Neural cell (in vitro differentiated cells): ENCODE results near the gene NOSIP. TPM values are rescaled to one million over a fixed set of nuclear protein-coding genes. Genes with fewer than 3 reads are reported as not detected.

Experiments used
- H2AFZ ChIP-seq: fragments of 200-600, 300-800 bp; sonication (generic), shearing (Covaris generic); 2 replicates; pipeline ENCODE4 v1.6.0; 2014; ENCODE audit warnings: low read depth, mild to moderate bottlenecking, antibody characterized with exemption, low read length, moderate library complexity
- H3F3A ChIP-seq: fragments of 200-600 bp; shearing (Covaris generic); 2 replicates; pipeline ENCODE4 v1.6.1; 2016; ENCODE audit warnings: mild to moderate bottlenecking, moderate library complexity, mixed read lengths, antibody characterized with exemption, low read length; ENCODE audit not compliant: insufficient read depth, poor library complexity, severe bottlenecking
- H3K27ac ChIP-seq: fragments of 200-600, 300-800 bp; sonication (generic), shearing (Covaris generic); 2 replicates; pipeline ENCODE4 v1.5.1; 2014; ENCODE audit warnings: mild to moderate bottlenecking, low read length, moderate library complexity
- H3K27me3 ChIP-seq: fragments of 300-800, 200-600 bp; sonication (generic), shearing (Covaris generic); 2 replicates; pipeline ENCODE4 v1.6.0; 2014; ENCODE audit warnings: mild to moderate bottlenecking, low read depth, low read length, moderate library complexity; ENCODE audit not compliant: insufficient read depth
- H3K36me3 ChIP-seq: fragments of 300-800, 200-600 bp; sonication (generic), shearing (Covaris generic); 2 replicates; pipeline ENCODE4 v1.5.1; 2014; ENCODE audit warnings: mild to moderate bottlenecking, antibody characterized with exemption, low read length, moderate library complexity; ENCODE audit not compliant: insufficient read depth
- H3K4me2 ChIP-seq: fragments of 300-800, 200-600 bp; sonication (generic), shearing (Covaris generic); 2 replicates; pipeline ENCODE4 v1.6.0; 2014; ENCODE audit warnings: mild to moderate bottlenecking, low read length
- H3K4me3 ChIP-seq: fragments of 300-800, 200-600 bp; sonication (generic), shearing (Covaris generic); 2 replicates; pipeline ENCODE4 v1.5.1; 2014; ENCODE audit warnings: mild to moderate bottlenecking, low read length, moderate library complexity
- H3K79me2 ChIP-seq: fragments of 200-600 bp; shearing (Covaris generic); replicated peaks from 2 replicates; pipeline ENCODE4 v1.6.0; 2014; ENCODE audit warnings: mild to moderate bottlenecking, low read length, moderate library complexity; ENCODE audit not compliant: insufficient read depth
- H3K9ac ChIP-seq: fragments of 300-800, 200-600 bp; sonication (generic), shearing (Covaris generic); 2 replicates; pipeline ENCODE4 v1.6.1; 2016; ENCODE audit warnings: mild to moderate bottlenecking, low read length, mixed read lengths
- H3K9me2 ChIP-seq: fragments of 200-600 bp; shearing (Covaris generic); 2 replicates; pipeline ENCODE4 v1.6.1; 2016; ENCODE audit warnings: mild to moderate bottlenecking, low read length, mixed read lengths; ENCODE audit not compliant: insufficient read depth
- H3K9me3 ChIP-seq: fragments of 200-600, 300-800 bp; sonication (generic), shearing (Covaris generic); 2 replicates; pipeline ENCODE4 v1.6.1; 2016; ENCODE audit warnings: mild to moderate bottlenecking, mixed run types, low read length, moderate library complexity, mixed read lengths
- H4K20me1 ChIP-seq: fragments of 200-600 bp; shearing (Covaris generic); 2 replicates; pipeline ENCODE4 v1.6.1; 2016; ENCODE audit warnings: mild to moderate bottlenecking, mixed run types; ENCODE audit not compliant: insufficient read depth
- EP300 ChIP-seq: fragments of 450-650 bp; conservative IDR thresholded peaks from 2 replicates; pipeline ENCODE4 v1.6.1; 2014; ENCODE audit warnings: antibody characterized with exemption, mild to moderate bottlenecking, moderate library complexity; ENCODE audit not compliant: poor library complexity, severe bottlenecking
- EZH2 ChIP-seq: fragments of 200-600, 300-800 bp; shearing (Covaris generic), sonication (generic); IDR thresholded peaks from 2 replicates; pipeline ENCODE4 v1.6.1; 2014; ENCODE audit warnings: antibody characterized with exemption, low read length, borderline replicate concordance, mild to moderate bottlenecking; ENCODE audit not compliant: insufficient read depth, poor library complexity, severe bottlenecking
- MXI1 ChIP-seq: fragments of 450-650 bp; conservative IDR thresholded peaks from 2 replicates; pipeline ENCODE4 v1.6.1; 2014; ENCODE audit warnings: antibody characterized with exemption, mild to moderate bottlenecking; ENCODE audit not compliant: poor library complexity, severe bottlenecking
- POLR2AphosphoS5 ChIP-seq: IDR thresholded peaks from 2 replicates; pipeline ENCODE4 v1.6.1; 2012
- RAD21 ChIP-seq: fragments of 450-650 bp; conservative IDR thresholded peaks from 2 replicates; pipeline ENCODE4 v1.6.1; 2014; ENCODE audit warnings: antibody characterized with exemption, mild to moderate bottlenecking, moderate library complexity
- SMC3 ChIP-seq: fragments of 450-650 bp; conservative IDR thresholded peaks from 2 replicates; pipeline ENCODE4 v1.6.1; 2014; ENCODE audit warnings: antibody characterized with exemption, mild to moderate bottlenecking, moderate library complexity; ENCODE audit not compliant: poor library complexity
- TAF1 ChIP-seq: IDR thresholded peaks from 2 replicates; pipeline ENCODE4 v1.6.1; 2012; ENCODE audit warnings: low read depth
- polyA plus RNA-seq: library from polyadenylated mRNA; depleted of rRNA; stranded (reverse); fragments of >200 nt; gene quantifications from 2 replicates; pipeline ENCODE4 v1.2.3, GENCODE V29; 2014
- TF ChIP-seq, protein P1 (sequence below): IDR thresholded peaks from 2 replicates; pipeline ENCODE4 v1.6.1; 2012; ENCODE audit warnings: borderline replicate concordance
- TF ChIP-seq, protein P2 (sequence below): fragments of 450-650 bp; IDR thresholded peaks from 2 replicates; pipeline ENCODE4 v1.5.1; 2014; ENCODE audit warnings: antibody characterized with exemption, mild to moderate bottlenecking, moderate library complexity; ENCODE audit not compliant: poor library complexity, severe bottlenecking

Gene NOSIP
- polyA plus RNA-seq, 1 donor from 2014 or later = 129 TPM

GRCh38 chr19:49560358-49560900 lies 19.9 kb downstream of the NOSIP start:
- no peak overlapping the region for H2AFZ ChIP-seq
- no peaks in the 10 kb centered on the region for H3K9me2 ChIP-seq
- H4K20me1 ChIP-seq = no peaks in the 10 kb centered on the region
- no peak overlapping the region for H3K4me2 ChIP-seq
- H3K36me3 ChIP-seq = no peaks in the 10 kb centered on the region
- no peaks in the 10 kb centered on the region for H3F3A ChIP-seq
- H3K27ac ChIP-seq = no peak overlapping the region
- TF ChIP-seq, protein P1, sequence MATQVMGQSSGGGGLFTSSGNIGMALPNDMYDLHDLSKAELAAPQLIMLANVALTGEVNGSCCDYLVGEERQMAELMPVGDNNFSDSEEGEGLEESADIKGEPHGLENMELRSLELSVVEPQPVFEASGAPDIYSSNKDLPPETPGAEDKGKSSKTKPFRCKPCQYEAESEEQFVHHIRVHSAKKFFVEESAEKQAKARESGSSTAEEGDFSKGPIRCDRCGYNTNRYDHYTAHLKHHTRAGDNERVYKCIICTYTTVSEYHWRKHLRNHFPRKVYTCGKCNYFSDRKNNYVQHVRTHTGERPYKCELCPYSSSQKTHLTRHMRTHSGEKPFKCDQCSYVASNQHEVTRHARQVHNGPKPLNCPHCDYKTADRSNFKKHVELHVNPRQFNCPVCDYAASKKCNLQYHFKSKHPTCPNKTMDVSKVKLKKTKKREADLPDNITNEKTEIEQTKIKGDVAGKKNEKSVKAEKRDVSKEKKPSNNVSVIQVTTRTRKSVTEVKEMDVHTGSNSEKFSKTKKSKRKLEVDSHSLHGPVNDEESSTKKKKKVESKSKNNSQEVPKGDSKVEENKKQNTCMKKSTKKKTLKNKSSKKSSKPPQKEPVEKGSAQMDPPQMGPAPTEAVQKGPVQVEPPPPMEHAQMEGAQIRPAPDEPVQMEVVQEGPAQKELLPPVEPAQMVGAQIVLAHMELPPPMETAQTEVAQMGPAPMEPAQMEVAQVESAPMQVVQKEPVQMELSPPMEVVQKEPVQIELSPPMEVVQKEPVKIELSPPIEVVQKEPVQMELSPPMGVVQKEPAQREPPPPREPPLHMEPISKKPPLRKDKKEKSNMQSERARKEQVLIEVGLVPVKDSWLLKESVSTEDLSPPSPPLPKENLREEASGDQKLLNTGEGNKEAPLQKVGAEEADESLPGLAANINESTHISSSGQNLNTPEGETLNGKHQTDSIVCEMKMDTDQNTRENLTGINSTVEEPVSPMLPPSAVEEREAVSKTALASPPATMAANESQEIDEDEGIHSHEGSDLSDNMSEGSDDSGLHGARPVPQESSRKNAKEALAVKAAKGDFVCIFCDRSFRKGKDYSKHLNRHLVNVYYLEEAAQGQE = no peak
- TF ChIP-seq TAF1 (no peak), EZH2 (no peak), POLR2AphosphoS5 (no peak), SMC3 (no peak), MXI1 (no peak), RAD21 (no peak), EP300 (no peak)
- TF ChIP-seq, protein P2, sequence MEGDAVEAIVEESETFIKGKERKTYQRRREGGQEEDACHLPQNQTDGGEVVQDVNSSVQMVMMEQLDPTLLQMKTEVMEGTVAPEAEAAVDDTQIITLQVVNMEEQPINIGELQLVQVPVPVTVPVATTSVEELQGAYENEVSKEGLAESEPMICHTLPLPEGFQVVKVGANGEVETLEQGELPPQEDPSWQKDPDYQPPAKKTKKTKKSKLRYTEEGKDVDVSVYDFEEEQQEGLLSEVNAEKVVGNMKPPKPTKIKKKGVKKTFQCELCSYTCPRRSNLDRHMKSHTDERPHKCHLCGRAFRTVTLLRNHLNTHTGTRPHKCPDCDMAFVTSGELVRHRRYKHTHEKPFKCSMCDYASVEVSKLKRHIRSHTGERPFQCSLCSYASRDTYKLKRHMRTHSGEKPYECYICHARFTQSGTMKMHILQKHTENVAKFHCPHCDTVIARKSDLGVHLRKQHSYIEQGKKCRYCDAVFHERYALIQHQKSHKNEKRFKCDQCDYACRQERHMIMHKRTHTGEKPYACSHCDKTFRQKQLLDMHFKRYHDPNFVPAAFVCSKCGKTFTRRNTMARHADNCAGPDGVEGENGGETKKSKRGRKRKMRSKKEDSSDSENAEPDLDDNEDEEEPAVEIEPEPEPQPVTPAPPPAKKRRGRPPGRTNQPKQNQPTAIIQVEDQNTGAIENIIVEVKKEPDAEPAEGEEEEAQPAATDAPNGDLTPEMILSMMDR = no peak
- H3K79me2 ChIP-seq = peaks cover 2% of the 10 kb centered on the region
- no peak overlapping the region for H3K4me3 ChIP-seq
- no peaks in the 10 kb centered on the region for H3K9me3 ChIP-seq
- H3K27me3 ChIP-seq = no peaks in the 10 kb centered on the region
- no peak overlapping the region for H3K9ac ChIP-seq

GRCh38 chr19:49559928-49560327 lies 20.4 kb downstream of the NOSIP start:
- no peak overlapping the region for H3K4me2 ChIP-seq
- H3F3A ChIP-seq = no peaks in the 10 kb centered on the region
- no peaks in the 10 kb centered on the region for H3K9me3 ChIP-seq
- H3K27me3 ChIP-seq = no peaks in the 10 kb centered on the region
- peaks cover 2% of the 10 kb centered on the region for H3K79me2 ChIP-seq
- H3K9me2 ChIP-seq = no peaks in the 10 kb centered on the region
- no peaks in the 10 kb centered on the region for H4K20me1 ChIP-seq
- H3K36me3 ChIP-seq = no peaks in the 10 kb centered on the region
- H3K9ac ChIP-seq = no peak overlapping the region
- H3K4me3 ChIP-seq = no peak overlapping the region
- TF ChIP-seq EZH2 (no peak), POLR2AphosphoS5 (no peak), SMC3 (no peak), TAF1 (no peak), EP300 (no peak), MXI1 (no peak), RAD21 (no peak)
- TF ChIP-seq, protein P1 = no peak
- TF ChIP-seq, protein P2 = no peak
- no peak overlapping the region for H3K27ac ChIP-seq
- no peak overlapping the region for H2AFZ ChIP-seq
